ENCODE data around the gene AHCYL2.

The AHCYL2 gene

GRCh38 chr7:129461809-129462208 is 237.0 kb downstream of the AHCYL2 start:
- no peak for TF ChIP-seq CTCF (IDR thresholded peaks at IDR 0.05; ENCODE audit: low read length, missing control alignments)

GRCh38 chr7:129462420-129462819 is 237.6 kb downstream of the AHCYL2 start:
- no peak for DNase-seq (ENCODE audit: low read depth)

More at GRCh38 chr7:129461809-129462208, 237.0 kb downstream of the AHCYL2 start:
- H3K4me3 ChIP-seq (replicated peaks; ENCODE audit: low read depth, low read length), result no peak overlapping the region
- no peak for DNase-seq (ENCODE audit: low read depth)

GRCh38 chr7:129464194-129464593 is 239.4 kb downstream of the AHCYL2 start:
- no peak for DNase-seq (ENCODE audit: low read depth)
- no peak for TF ChIP-seq CTCF (IDR thresholded peaks at IDR 0.05; ENCODE audit: low read length, missing control alignments)
- H3K4me3 ChIP-seq (replicated peaks; ENCODE audit: low read depth, low read length), result no peak overlapping the region

More at GRCh38 chr7:129462420-129462819, 237.6 kb downstream of the AHCYL2 start:
- no peak for TF ChIP-seq CTCF (IDR thresholded peaks at IDR 0.05; ENCODE audit: low read length, missing control alignments)
- H3K4me3 ChIP-seq (replicated peaks; ENCODE audit: low read depth, low read length), result no peak overlapping the region

GRCh38 chr7:129465080-129465479 is 240.2 kb downstream of the AHCYL2 start:
- DNase-seq (ENCODE audit: low read depth), result no peak
- H3K4me3 ChIP-seq (replicated peaks; ENCODE audit: low read depth, low read length), result no peak overlapping the region
- no peak for TF ChIP-seq CTCF (IDR thresholded peaks at IDR 0.05; ENCODE audit: low read length, missing control alignments)

GRCh38 chr7:129466796-129467195 is 242.0 kb downstream of the AHCYL2 start:
- no peak for DNase-seq (ENCODE audit: low read depth)
- H3K4me3 ChIP-seq (replicated peaks; ENCODE audit: low read depth, low read length), result no peak overlapping the region
- no peak for TF ChIP-seq CTCF (IDR thresholded peaks at IDR 0.05; ENCODE audit: low read length, missing control alignments)

- TF ChIP-seq CTCF (IDR thresholded peaks at IDR 0.05; ENCODE audit: low read length, missing control alignments), result no peak
- no peak overlapping the region for H3K4me3 ChIP-seq (replicated peaks; ENCODE audit: low read depth, low read length)
- DNase-seq (ENCODE audit: low read depth), result peak; percentile 46
These were observed 243.3 kb downstream of the AHCYL2 start for GRCh38 chr7:129468087-129468486.

GRCh38 chr7:129468547-129468946 is 243.7 kb downstream of the AHCYL2 start:
- DNase-seq (ENCODE audit: low read depth), result no peak
- TF ChIP-seq CTCF (IDR thresholded peaks at IDR 0.05; ENCODE audit: low read length, missing control alignments), result no peak

More at GRCh38 chr7:129468547-129468946, 243.7 kb downstream of the AHCYL2 start:
- no peak overlapping the region for H3K4me3 ChIP-seq (replicated peaks; ENCODE audit: low read depth, low read length)

Data from fibroblast of pulmonary artery (primary cell).